Keratinocyte (primary cell): Measurements from ENCODE around the gene ITPK1. TPM values are rescaled to one million over a fixed set of nuclear protein-coding genes. Genes with fewer than 3 reads are reported as not detected.

Source experiments
- DNase-seq: peaks from one replicate; pipeline ENCODE4 v3.0.0-alpha.2; 2011; ENCODE audit warnings: low read depth, missing footprints, low spot score
- FAIRE-seq: peaks from 2 replicates; lab custom pipeline; 2011; peaks lifted over from hg19 to GRCh38; lab: Jason Lieb, UNC
- H2AFZ ChIP-seq: 2 replicates; pipeline ENCODE4 v1.6.0; 2012; ENCODE audit warnings: low read length, control low read depth, inconsistent platforms; ENCODE audit not compliant: control insufficient read depth
- H3K27ac ChIP-seq: 2 replicates; pipeline ENCODE4 v1.5.1; 2011; ENCODE audit warnings: low read length; ENCODE audit not compliant: control insufficient read depth, insufficient read depth
- H3K27me3 ChIP-seq: 3 replicates; pipeline ENCODE4 v1.6.0; 2011; ENCODE audit warnings: low read length; ENCODE audit not compliant: control insufficient read depth, insufficient read depth; ENCODE audit errors: extremely low read depth
- H3K36me3 ChIP-seq, 2 experiments: 2 replicates in 1 of 2; 3 replicates in 1 of 2; pipeline ENCODE4 v1.5.1; 2011; ENCODE audit warnings: low read length in 2 of 2, mild to moderate bottlenecking in 1 of 2; ENCODE audit not compliant: control insufficient read depth in 2 of 2, insufficient read depth in 2 of 2; ENCODE audit errors: extremely low read depth in 1 of 2
- H3K4me1 ChIP-seq: 3 replicates; pipeline ENCODE4 v1.5.1; 2011; ENCODE audit warnings: low read length; ENCODE audit not compliant: control insufficient read depth, insufficient read depth; ENCODE audit errors: extremely low read depth
- H3K4me2 ChIP-seq: 3 replicates; pipeline ENCODE4 v1.6.0; 2011; ENCODE audit warnings: low read depth, low read length; ENCODE audit not compliant: control insufficient read depth, insufficient read depth; ENCODE audit errors: extremely low read depth
- H3K4me3 ChIP-seq, 3 experiments: fragments of 200-600 bp in 1 of 3; sonication (generic) in 1 of 3; 2 replicates in 2 of 3; 3 replicates in 1 of 3; pipeline ENCODE4 v1.5.1; 2011 to 2016; ENCODE audit warnings: low read length in 3 of 3, mild to moderate bottlenecking in 3 of 3, control low read depth in 2 of 3, inconsistent platforms in 1 of 3, low read depth in 1 of 3, mixed read lengths in 1 of 3, mixed run types in 1 of 3, moderate library complexity in 1 of 3; ENCODE audit not compliant: control insufficient read depth in 2 of 3, insufficient read depth in 2 of 3; ENCODE audit errors: extremely low read depth in 1 of 3
- H3K79me2 ChIP-seq: 2 replicates; pipeline ENCODE4 v1.6.0; 2012; ENCODE audit warnings: low read length; ENCODE audit not compliant: control insufficient read depth, insufficient read depth
- H3K9ac ChIP-seq: 3 replicates; pipeline ENCODE4 v1.6.0; 2011; ENCODE audit warnings: low read length; ENCODE audit not compliant: control insufficient read depth, insufficient read depth; ENCODE audit errors: extremely low read depth
- H3K9me1 ChIP-seq: 3 replicates; pipeline ENCODE4 v1.6.0; 2011; ENCODE audit warnings: low read length; ENCODE audit not compliant: control insufficient read depth, insufficient read depth; ENCODE audit errors: extremely low read depth
- H3K9me3 ChIP-seq: 2 replicates; pipeline ENCODE4 v1.5.1; 2012; ENCODE audit warnings: low read depth, low read length; ENCODE audit not compliant: control insufficient read depth
- H4K20me1 ChIP-seq: 3 replicates; pipeline ENCODE4 v1.6.0; 2011; ENCODE audit warnings: low read length; ENCODE audit not compliant: control insufficient read depth, insufficient read depth; ENCODE audit errors: extremely low read depth
- CTCF ChIP-seq, 3 experiments: IDR thresholded peaks in 1 of 3; conservative IDR thresholded peaks in 1 of 3; optimal IDR thresholded peaks in 1 of 3; 2 replicates in 2 of 3; 3 replicates in 1 of 3; pipeline versions ENCODE3 to v1.5.1; 2011; ENCODE audit warnings: low read length in 3 of 3, mild to moderate bottlenecking in 3 of 3, moderate library complexity in 2 of 3, control low read depth in 1 of 3, inconsistent platforms in 1 of 3; ENCODE audit not compliant: insufficient read depth in 2 of 3; ENCODE audit errors: extremely low read depth in 1 of 3
- EZH2 ChIP-seq: IDR thresholded peaks from one replicate; pipeline ENCODE4 v1.6.1; 2012; ENCODE audit warnings: inconsistent platforms, mild to moderate bottlenecking, low read length, moderate library complexity
- dilution Hi-C: fragments of 300-500 bp; cut with MboI; formaldehyde crosslinking; loops from one replicate; pipeline ENCODE4 v1.7.0; 2020; ENCODE audit warnings: low sequenced_read_pairs; ENCODE audit not compliant: extremely low pct_ligation_motif_present
- polyA minus RNA-seq, 3 experiments: library from RNA; depleted of rRNA, polyadenylated mRNA; stranded (reverse); fragments of >200 nt; gene quantifications; 1 replicate in 1 of 3; 2 replicates in 1 of 3; 3 replicates in 1 of 3; pipeline ENCODE4 v1.2.3, GENCODE V29; 2011
- polyA plus RNA-seq, 5 experiments: library from polyadenylated mRNA; depleted of rRNA in 3 of 5; stranded (reverse) in 3 of 5; stranded (forward) in 1 of 5; unstranded in 1 of 5; fragments of >200 nt; gene quantifications; 1 replicate in 1 of 5; 2 replicates in 3 of 5; 3 replicates in 1 of 5; pipeline versions ENCODE4 v1.2.1 to v1.2.3, GENCODE V29; 2011 to 2012; ENCODE audit warnings: missing spikeins in 2 of 5, low read depth in 1 of 5, low replicate concordance in 1 of 5

ITPK1 gene
- polyA plus RNA-seq: 67.8 to 75.9 TPM (median 68.9 TPM) in 3 replicates
- 25.8 TPM for polyA plus RNA-seq (2011; ENCODE audit: low read depth)
- polyA plus RNA-seq (2011; cell fraction: cytosol; rRNA removed): 54.9 and 72.4 TPM in 2 replicates
- polyA plus RNA-seq (2011; cell fraction: nucleus; rRNA removed): 36.1 and 43.0 TPM in 2 replicates
- 32.1 and 64.1 TPM in 2 replicates for polyA plus RNA-seq (2012; ENCODE audit: low replicate concordance)
- polyA minus RNA-seq: 153 to 330 TPM (median 164 TPM) in 3 replicates
- polyA minus RNA-seq (2011; cell fraction: cytosol; rRNA and poly(A)+ RNA removed): 59.7 TPM
- 21.7 and 45.4 TPM in 2 replicates for polyA minus RNA-seq (2011; cell fraction: nucleus; rRNA and poly(A)+ RNA removed)

- Histone ChIP-seq H3K36me3 (peaks cover 0 to 3% of the 10 kb centered on the region in 2 experiments), H3K9ac (peak within 1 kb of the TSS; percentile 79), H3K79me2 (peaks cover 38% of the 10 kb centered on the region), H3K4me2 (peak within 1 kb of the TSS; percentile 99), H3K9me3 (no peaks in the 10 kb centered on the region), H2AFZ (peak within 1 kb of the TSS; percentile 82), H3K4me3 (peak within 1 kb of the TSS; percentile 72 to 98 (median 95)), H4K20me1 (peaks cover 4% of the 10 kb centered on the region), H3K27me3 (no peaks in the 10 kb centered on the region), H3K27ac (peak within 1 kb of the TSS; percentile 58), H3K4me1 (peaks cover 25% of the 10 kb centered on the region), H3K9me1 (peaks cover 4% of the 10 kb centered on the region)
- dilution Hi-C loops: no loop called here
- DNase-seq (no peak), FAIRE-seq (no peak)
- TF ChIP-seq EZH2 (no peak), CTCF (optimal IDR thresholded peaks at IDR 0.05 in 1 of 3, IDR thresholded peaks at IDR 0.05 in 1 of 3, conservative IDR thresholded peaks at IDR 0.05 in 1 of 3; ENCODE audit: extremely low read depth in 1 of 3, insufficient read depth in 2 of 3, low read length in 3 of 3) (peak in 1 of 3 experiments; percentile 40)
Measured at GRCh38 chr14:93115821-93116675, at the start of gene ITPK1. Gene ITPK1 (minus strand): TSS chr14:93115925. CDS start chr14:93115163, 762 bp downstream.

GRCh38 chr14:93163564-93163963 lies 47.8 kb upstream of the ITPK1 start:
- dilution Hi-C loops: no loop called here
- Histone ChIP-seq H3K27ac (no peak overlapping the region), H3K27me3 (no peaks in the 10 kb centered on the region), H4K20me1 (no peaks in the 10 kb centered on the region), H3K79me2 (no peaks in the 10 kb centered on the region), H3K9me3 (no peaks in the 10 kb centered on the region), H3K4me2 (no peak overlapping the region), H3K4me3 (no peak overlapping the region), H2AFZ (no peak overlapping the region), H3K9me1 (no peaks in the 10 kb centered on the region), H3K36me3 (no peaks in the 10 kb centered on the region), H3K9ac (no peak overlapping the region), H3K4me1 (no peaks in the 10 kb centered on the region)
- FAIRE-seq (no peak), DNase-seq (no peak)
- TF ChIP-seq EZH2 (no peak), CTCF (optimal IDR thresholded peaks at IDR 0.05 in 1 of 3, IDR thresholded peaks at IDR 0.05 in 1 of 3, conservative IDR thresholded peaks at IDR 0.05 in 1 of 3; ENCODE audit: extremely low read depth in 1 of 3, insufficient read depth in 2 of 3, low read length in 3 of 3) (no peak)
